ENCODE results near the gene HMX1.

HMX1 gene

GRCh38 chr4:8871417-8872401 lies at the start of gene HMX1:
TSS of gene HMX1 (minus strand) at chr4:8871839. CDS start at chr4:8871614, 225 bp downstream.
- DNase-seq (ENCODE audit: low read depth in 1 of 2, low spot score in 1 of 2): no peak

- DNase-seq (ENCODE audit: low read depth in 1 of 2, low spot score in 1 of 2): no peak
Observed at GRCh38 chr4:8920969-8921368, 49.3 kb upstream of the HMX1 start.

DNA sequence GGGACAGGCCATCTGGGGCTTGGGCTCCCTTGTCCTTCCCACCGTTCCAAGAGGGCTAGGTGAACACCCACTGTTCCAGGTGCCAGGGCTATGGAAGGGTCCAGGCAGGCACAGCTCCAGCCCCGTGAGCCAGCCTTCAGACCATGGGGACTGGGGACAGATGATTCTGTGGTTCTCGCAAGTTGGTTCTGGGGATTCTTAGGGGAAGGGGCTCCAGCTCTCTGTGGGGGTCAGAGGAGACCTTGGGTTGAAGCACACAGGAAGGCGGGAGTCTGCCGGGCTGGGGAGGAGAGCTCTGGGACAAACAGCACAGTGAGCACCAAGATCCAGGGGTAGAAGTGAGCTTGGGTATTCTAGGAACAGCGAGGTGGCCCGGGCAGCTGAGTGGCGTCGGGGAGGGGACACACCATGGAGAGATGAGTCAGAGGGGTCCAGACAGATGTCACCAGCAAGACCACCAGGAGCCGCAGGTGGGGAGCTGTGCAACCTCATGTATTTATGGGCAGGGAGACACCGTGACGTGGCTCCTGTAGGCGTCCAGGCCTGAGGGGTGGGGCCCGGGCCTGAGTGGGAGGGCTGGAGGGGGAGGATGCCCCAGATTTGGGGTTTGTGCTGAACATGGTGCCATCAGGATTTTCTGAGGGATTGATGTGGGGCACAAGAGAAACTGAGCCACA lies 48.8 kb upstream of the HMX1 start:
- no peak for DNase-seq (ENCODE audit: low read depth in 1 of 2, low spot score in 1 of 2)

- DNase-seq (ENCODE audit: low read depth in 1 of 2, low spot score in 1 of 2): no peak
Observed at GRCh38 chr4:8919651-8920288, 48.1 kb upstream of the HMX1 start.

DNA sequence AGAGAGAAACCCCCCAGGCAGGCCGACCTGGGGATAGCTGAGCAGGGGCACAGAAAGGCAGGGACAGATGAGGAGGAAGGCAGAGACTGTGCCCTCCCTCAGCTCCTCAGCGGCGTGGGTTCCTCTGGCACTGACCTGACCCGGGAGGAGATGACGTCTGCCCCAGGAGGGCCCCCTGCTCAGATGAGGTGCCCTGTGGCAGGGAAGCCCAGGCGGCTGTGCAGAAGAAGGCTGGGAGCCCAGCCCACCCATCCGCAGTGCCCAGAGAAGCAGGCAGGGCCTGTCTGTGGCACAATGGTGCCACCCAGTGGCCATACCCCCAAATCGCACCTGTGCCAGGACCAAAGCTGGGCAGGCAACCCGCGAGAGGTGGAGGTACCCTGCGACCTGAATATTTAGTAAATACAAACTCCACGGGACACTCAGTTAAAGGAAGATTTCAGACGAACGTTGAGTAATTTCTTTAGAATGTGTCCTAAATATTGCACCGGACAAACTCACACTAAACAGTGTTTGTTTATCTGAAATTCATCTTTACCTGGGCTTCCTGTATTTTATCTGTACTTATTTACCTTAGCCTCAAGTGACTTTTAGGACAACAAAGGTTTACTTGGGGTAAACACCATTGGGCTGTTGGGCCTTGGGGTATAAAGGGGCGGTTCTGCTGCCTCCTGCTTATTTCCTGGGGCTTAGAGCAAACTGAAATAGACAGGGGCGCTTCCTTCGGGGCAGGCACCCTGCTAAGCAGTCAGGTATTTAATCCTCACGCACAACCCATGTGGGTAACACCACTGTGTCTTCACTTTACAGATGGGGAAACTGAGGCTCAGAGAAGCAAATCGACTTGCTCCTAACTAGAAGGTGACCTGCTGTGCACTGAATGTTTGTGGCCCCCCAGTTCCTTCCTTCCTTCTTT lies 46.5 kb upstream of the HMX1 start:
- peak; percentile 15 to 45 for DNase-seq (ENCODE audit: low read depth in 1 of 2, low spot score in 1 of 2)

DNA sequence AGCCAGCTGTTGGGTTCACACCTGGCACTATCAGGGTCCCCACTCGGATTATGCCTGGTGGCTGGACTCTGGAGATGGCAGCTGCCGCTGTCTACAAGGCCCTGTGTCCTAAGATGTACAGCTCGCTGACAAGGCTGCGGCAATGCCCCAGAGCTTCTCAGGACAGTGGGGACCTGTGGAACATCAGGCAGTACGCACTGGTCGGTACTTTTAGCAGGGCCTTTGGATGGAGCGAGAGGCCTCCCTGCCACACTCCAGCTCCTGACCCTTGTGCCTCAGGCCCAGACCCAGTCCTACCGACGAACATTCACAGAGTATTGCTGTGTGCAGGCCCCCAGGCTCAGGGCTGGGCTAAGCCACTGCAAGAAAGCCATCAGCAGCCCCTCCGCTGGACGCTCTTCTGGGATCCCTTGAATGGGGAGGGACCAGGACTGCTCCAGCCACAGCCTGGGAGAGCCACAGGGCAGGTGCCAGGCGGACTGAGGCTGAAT lies 45.7 kb upstream of the HMX1 start:
- DNase-seq (ENCODE audit: low read depth in 1 of 2, low spot score in 1 of 2): no peak

- DNase-seq (ENCODE audit: low read depth in 1 of 2, low spot score in 1 of 2): no peak
Observed at GRCh38 chr4:8916906-8917305, 45.3 kb upstream of the HMX1 start.

- no peak for DNase-seq (ENCODE audit: low read depth in 1 of 2, low spot score in 1 of 2)
Observed at GRCh38 chr4:8916351-8916885, 44.8 kb upstream of the HMX1 start.

DNA sequence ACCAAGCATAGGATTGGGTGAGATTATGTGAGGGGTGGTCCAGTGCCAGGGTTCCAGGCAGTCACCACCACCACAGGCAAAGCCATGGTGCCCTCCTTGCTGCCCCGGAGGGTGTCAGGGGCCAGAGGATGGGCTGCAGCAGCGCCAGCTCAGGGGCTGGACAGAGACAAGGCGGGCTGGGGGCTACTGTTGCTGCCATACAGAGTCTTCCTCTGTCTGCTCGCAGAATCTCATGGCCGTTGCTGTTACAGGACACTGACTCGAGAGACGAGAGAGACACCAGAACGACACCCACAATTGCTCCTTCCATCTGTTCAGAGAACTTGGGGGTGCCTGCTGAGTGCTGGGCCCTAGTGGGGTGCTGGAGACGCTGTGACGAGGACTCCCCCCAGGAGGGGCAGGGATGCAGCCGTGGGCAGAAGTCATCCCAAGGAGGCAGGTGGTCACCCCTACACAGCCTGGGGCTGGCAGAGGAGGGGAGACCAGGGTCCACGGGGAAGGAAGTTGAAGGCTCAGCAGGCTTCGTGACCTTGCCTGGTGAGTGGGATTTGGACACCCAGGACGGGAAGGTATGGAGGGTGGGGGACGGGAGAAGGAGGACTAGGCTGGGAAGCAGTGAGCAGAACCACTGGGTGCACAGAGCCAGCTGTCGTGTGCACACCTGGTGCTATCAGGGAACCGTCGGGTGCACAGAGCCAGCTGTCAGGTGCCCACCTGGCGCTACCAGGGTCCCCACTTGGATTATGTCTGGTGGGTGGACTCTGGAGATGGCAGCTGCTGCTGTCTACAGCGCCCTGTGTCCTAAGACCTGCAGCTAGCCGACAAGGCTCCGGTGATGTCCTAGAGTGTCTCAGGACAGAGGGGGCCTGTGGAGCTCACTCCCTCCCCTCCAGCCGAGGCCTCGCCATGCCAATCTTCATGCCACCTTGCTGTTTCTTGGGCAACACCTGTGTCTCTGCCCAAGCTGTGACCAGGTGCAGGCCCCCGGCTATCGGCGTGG lies 43.9 kb upstream of the HMX1 start:
- no peak for DNase-seq (ENCODE audit: low read depth in 1 of 2, low spot score in 1 of 2)

- no peak for DNase-seq (ENCODE audit: low read depth in 1 of 2, low spot score in 1 of 2)
Observed at GRCh38 chr4:8914461-8915171, 43.0 kb upstream of the HMX1 start.

DNA sequence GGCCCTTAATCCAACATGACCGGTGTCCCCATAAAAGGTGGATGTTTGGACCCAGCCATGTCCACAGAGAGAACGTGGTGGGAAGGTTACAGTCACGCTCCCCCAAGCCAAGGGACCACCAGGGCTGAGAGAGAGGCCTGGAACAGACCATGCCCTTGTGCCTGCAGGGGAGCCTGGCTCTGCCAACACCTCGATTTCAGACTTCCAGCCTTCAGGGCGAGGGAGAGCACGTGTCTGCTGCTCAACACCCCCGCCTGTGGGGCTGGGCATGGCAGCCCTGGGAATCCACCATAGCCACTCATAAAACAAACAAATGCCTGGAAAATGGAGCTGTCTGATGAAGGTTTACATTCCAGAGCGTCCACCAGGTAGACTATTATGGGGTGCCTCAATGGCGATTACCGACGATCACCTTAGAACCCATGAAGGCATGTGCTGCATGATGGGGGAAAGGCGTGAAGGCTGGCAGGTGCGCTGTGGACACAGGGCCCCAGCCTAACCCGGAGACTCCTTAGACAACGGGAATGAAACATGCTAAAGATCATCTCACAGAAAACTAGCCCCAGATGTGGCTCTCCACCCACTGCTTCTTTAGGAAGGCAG lies 42.3 kb upstream of the HMX1 start:
- no peak for DNase-seq (ENCODE audit: low read depth in 1 of 2, low spot score in 1 of 2)

DNA sequence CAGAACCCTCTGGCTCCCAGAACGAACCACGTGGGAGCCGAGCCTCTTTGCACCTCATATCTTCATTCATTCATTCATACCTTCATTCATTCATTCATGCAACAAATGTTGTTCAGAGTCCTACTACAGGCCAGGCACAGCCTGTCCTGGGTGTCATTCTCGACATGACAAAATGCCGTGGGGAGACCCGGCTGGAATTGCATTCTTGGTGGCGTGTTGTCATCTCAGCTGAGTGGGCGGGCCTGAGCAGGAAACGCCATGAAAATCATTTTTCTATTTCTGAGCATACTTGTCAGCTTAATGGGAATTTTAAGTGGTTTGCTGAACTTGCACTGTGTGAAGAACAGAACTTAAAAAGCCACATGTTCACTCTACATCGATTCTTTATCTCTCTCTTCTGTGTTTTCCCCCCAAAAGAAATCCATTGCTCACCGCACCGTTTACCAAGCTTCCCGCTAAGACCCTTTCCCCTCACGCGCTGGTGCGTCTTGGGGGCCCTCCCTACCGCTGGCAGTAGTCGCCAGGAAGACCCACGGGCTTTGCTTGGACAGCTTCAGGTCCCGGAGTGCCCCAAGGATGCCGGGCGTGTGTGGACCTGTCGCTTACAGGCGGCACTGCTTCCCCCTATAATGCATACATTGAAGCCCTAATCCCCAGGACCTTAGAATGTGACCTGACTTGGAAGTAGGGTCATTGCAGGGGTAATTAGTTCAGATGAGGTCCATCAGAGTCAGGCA lies 41.6 kb upstream of the HMX1 start:
- DNase-seq (ENCODE audit: low read depth in 1 of 2, low spot score in 1 of 2): no peak

DNA sequence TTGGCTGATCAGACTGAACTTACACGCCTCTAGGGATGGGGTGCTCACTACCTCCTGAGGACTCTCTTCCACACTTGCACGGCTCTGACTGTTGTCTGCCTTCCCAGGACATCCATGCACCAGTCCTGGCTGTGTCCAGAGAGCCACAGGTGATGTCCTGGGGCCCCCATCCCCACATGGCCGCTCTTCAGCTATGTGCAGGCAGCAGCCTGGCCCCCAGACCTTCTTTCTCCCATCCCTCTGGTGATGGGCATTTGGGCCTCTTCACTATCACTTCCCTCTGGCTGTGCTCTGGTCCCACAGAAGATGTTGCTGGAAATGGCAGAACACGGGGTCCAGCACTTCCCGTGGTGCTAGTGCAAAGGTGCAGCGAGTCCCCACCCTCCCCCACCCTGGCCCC lies 40.9 kb upstream of the HMX1 start:
- DNase-seq (ENCODE audit: low read depth in 1 of 2, low spot score in 1 of 2): no peak

GRCh38 chr4:8912089-8912455 lies 40.4 kb upstream of the HMX1 start:
- DNase-seq (ENCODE audit: low read depth in 1 of 2, low spot score in 1 of 2): no peak

DNA sequence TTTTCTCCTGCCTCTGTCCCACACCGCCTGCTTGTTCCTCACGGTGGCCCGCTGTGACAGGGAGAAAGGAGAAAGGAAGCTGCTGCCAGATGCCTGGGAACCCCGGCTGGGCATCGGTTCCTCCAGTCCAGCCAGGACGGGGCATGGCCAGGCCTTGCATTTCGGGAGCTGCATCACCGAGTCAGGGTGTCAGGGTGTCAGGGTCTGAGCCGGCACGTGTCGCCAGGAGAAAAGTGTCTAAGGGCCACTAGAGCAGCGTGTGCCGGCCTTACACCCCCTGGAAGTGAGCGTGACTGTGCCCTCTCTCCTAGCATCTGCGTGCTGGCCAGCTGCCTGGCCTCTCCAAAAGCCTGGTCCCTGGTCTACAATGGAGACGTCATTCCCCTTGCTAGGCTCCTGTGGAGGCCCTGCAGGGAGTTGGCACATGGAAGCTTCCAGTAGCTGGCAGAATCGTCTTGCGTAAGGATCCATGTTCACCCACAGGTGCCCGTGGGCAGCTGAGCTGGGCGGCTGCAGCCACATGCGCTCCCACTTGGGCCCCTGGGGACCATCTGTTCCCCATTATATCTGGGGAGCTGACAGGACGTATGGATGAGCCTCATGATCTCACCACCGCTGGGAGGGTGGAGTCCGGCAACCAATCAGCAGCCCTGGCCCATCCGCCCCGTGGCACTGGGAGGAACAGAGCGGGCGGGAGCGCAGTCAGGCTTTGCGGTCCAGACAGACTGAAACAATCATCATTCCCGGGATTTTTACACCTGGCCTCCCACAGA lies 39.9 kb upstream of the HMX1 start:
- no peak for DNase-seq (ENCODE audit: low read depth in 1 of 2, low spot score in 1 of 2)

DNA sequence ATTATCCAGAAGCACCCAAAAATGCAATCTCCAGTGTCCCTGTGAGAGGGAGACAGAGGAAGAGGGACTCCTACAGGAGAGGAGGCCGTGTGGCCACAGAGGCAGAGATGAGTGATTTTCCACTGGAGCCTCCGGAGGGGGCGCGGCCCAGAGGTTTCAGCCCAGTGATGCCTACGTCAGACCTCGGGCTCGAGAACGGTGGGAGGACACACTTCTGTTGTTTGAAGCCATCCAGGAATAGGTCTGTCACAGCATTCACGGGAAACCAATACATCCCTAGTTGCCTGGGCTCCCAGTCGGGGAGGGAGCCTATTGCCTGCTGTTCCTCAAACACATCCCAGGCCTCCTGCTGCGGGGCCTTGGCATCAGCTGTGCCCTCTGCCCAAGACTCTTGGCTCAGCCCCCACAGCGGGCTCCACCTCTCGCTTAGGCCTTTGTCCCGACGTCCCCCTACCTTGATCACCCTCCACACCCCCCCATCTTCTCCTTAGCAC lies 39.2 kb upstream of the HMX1 start:
- DNase-seq (ENCODE audit: low read depth in 1 of 2, low spot score in 1 of 2): no peak
